OCI-LY3 (cell line): ENCODE measurements around the gene COX8C.

ENCODE experiments used
- CTCF ChIP-seq: fragments of 200-600, 300-600 bp; sonication (generic); IDR thresholded peaks from 2 replicates; pipeline ENCODE4 v1.5.1; 2014; ENCODE audit warnings: antibody characterized with exemption, low read length, low read depth
- EZH2phosphoT487 ChIP-seq: fragments of 200-600 bp; shearing (Covaris generic); IDR thresholded peaks from 2 replicates; pipeline ENCODE4 v1.6.1; 2018; ENCODE audit warnings: antibody characterized with exemption, mixed run types, low read depth

- TF ChIP-seq CTCF = no peak
- TF ChIP-seq EZH2phosphoT487 = no peak
These were observed 45.0 kb upstream of the COX8C start for GRCh38 chr14:93301821-93302447.
